HepG2 (cell line): ENCODE measurements around the gene CNTN4. TPM values are rescaled to one million over a fixed set of nuclear protein-coding genes. Genes with fewer than 3 reads are reported as not detected.

Experiments used
- ATAC-seq: fragments of 200-7000 bp; cut with Tn5 transposase; 3 replicates; pipeline ENCODE4 v1.9.1; 2020; ENCODE audit warnings: mild to moderate bottlenecking, moderate library complexity
- BruUV-seq: library from RNA; stranded (reverse); fragments of 400-500 nt; replicated peaks from 2 replicates; lab custom pipeline; 2021; lab: Mats Ljungman, UMichigan
- CTCF ChIA-PET: fragments of 300-600 bp; formaldehyde crosslinking; extraction: SDS; loops from one replicate; lab custom pipeline; 2021; ENCODE audit warnings: low total read pairs, inconsistent platforms, low intra/inter-chr PET ratio; lab: Yijun Ruan, JAX
- POLR2A ChIA-PET: fragments of 350-600 bp; sonication (Branson Sonifier 250); formaldehyde crosslinking; loops from one replicate; lab custom pipeline; 2020; ENCODE audit warnings: antibody characterized with exemption, inconsistent platforms; lab: Yijun Ruan, JAX
- DNase-seq: peaks from one replicate; pipeline ENCODE4 v3.0.0-alpha.2; 2015; ENCODE audit warnings: low spot score
- FAIRE-seq: peaks from 3 replicates; lab custom pipeline; 2011; peaks lifted over from hg19 to GRCh38; lab: Jason Lieb, UNC
- H2AFZ ChIP-seq: one replicate; pipeline ENCODE4 v1.6.1; 2011; ENCODE audit warnings: low read length, inconsistent platforms
- H3K27ac ChIP-seq: fragments of 300-600 bp; 3 replicates; pipeline ENCODE4 v1.8.0; 2011; ENCODE audit warnings: mixed run types, mild to moderate bottlenecking, mixed read lengths, low read length, inconsistent platforms; ENCODE audit not compliant: insufficient read depth; ENCODE audit errors: extremely low read length
- H3K27me3 ChIP-seq, 2 experiments: fragments of 200-600 bp in 1 of 2; 2 replicates in 1 of 2; 3 replicates in 1 of 2; pipeline versions ENCODE4 v1.6.0 to v1.8.0; 2011; ENCODE audit warnings: low read length in 2 of 2, mild to moderate bottlenecking in 2 of 2, moderate library complexity in 2 of 2, inconsistent platforms in 1 of 2; ENCODE audit not compliant: insufficient read depth in 2 of 2, control insufficient read depth in 1 of 2
- H3K36me3 ChIP-seq, 2 experiments: fragments of 200-600 bp in 1 of 2; replicated peaks in 1 of 2; 2 replicates in 1 of 2; 3 replicates in 1 of 2; pipeline versions ENCODE4 v1.5.1 to v1.8.0; 2011; ENCODE audit warnings: low read length in 2 of 2, inconsistent platforms in 1 of 2; ENCODE audit not compliant: insufficient read depth in 2 of 2, control insufficient read depth in 1 of 2
- H3K4me1 ChIP-seq: 2 replicates; pipeline ENCODE4 v1.5.1; 2012; ENCODE audit warnings: low read length, inconsistent platforms; ENCODE audit not compliant: insufficient read depth
- H3K4me2 ChIP-seq: 2 replicates; pipeline ENCODE4 v1.6.0; 2011; ENCODE audit warnings: low read depth, low read length, inconsistent platforms
- H3K4me3 ChIP-seq, 3 experiments: fragments of 200-600 bp in 1 of 3; sonication (generic), shearing (Covaris generic) in 1 of 3; replicated peaks in 1 of 3; 2 replicates each; pipeline ENCODE4 v1.5.1; 2011 to 2016; ENCODE audit warnings: low read length in 3 of 3, inconsistent platforms in 2 of 3, low read depth in 2 of 3, mild to moderate bottlenecking in 2 of 3, control low read depth in 1 of 3, mixed read lengths in 1 of 3; ENCODE audit not compliant: insufficient read depth in 1 of 3
- H3K79me2 ChIP-seq: one replicate; pipeline ENCODE4 v1.6.1; 2011; ENCODE audit warnings: low read length, inconsistent platforms; ENCODE audit not compliant: insufficient read depth
- H3K9ac ChIP-seq: 2 replicates; pipeline ENCODE4 v1.6.0; 2011; ENCODE audit warnings: mild to moderate bottlenecking, low read depth, low read length, inconsistent platforms; ENCODE audit not compliant: insufficient read depth
- H3K9me3 ChIP-seq: 2 replicates; pipeline ENCODE4 v1.5.1; 2012; ENCODE audit warnings: mild to moderate bottlenecking, low read length
- H4K20me1 ChIP-seq: 2 replicates; pipeline ENCODE4 v1.6.0; 2011; ENCODE audit warnings: inconsistent platforms, mild to moderate bottlenecking, low read length, moderate library complexity; ENCODE audit not compliant: insufficient read depth
- DR1 ChIP-seq: sonication (generic); formaldehyde crosslinking; IDR thresholded peaks from 2 replicates; pipeline ENCODE4 v1.8.0; 2021; ENCODE audit warnings: mild to moderate bottlenecking, missing genetic modification reagents, inconsistent platforms
- HOXA9 ChIP-seq: sonication (generic); formaldehyde crosslinking; IDR thresholded peaks from 2 replicates; pipeline ENCODE4 v1.8.1; 2022; ENCODE audit warnings: missing genetic modification reagents, mild to moderate bottlenecking, moderate library complexity, borderline replicate concordance
- MAZ ChIP-seq, 2 experiments: sonication (generic) in 1 of 2; formaldehyde crosslinking in 1 of 2; IDR thresholded peaks; 2 replicates each; pipeline versions ENCODE4 v1.5.0 to v1.6.1; 2012 to 2020; ENCODE audit warnings: low read depth in 2 of 2, mild to moderate bottlenecking in 2 of 2, borderline replicate concordance in 1 of 2, improper control_type of control experiment in 1 of 2, low read length in 1 of 2, missing genetic modification reagents in 1 of 2, moderate library complexity in 1 of 2
- MED13 ChIP-seq: sonication (generic); formaldehyde crosslinking; IDR thresholded peaks from 2 replicates; pipeline ENCODE4 v1.5.0; 2020; ENCODE audit warnings: missing genetic modification reagents
- MLLT10 ChIP-seq: sonication (generic); formaldehyde crosslinking; IDR thresholded peaks from 2 replicates; pipeline ENCODE4 v1.4.0; 2020; ENCODE audit warnings: missing genetic modification reagents
- NCOA5 ChIP-seq: sonication (generic); formaldehyde crosslinking; IDR thresholded peaks from 2 replicates; pipeline ENCODE4 v1.4.0; 2020; ENCODE audit warnings: missing genetic modification reagents
- NR2F1 ChIP-seq, 2 experiments: fragments of 450-650 bp in 1 of 2; formaldehyde crosslinking in 1 of 2; IDR thresholded peaks; 2 replicates each; pipeline versions ENCODE4 v1.5.0 to v1.6.1; 2016 to 2020; ENCODE audit warnings: mild to moderate bottlenecking in 1 of 2, missing compliant biosample characterization in 1 of 2, missing genetic modification reagents in 1 of 2, moderate library complexity in 1 of 2
- NR2F2 ChIP-seq: IDR thresholded peaks from 2 replicates; pipeline ENCODE4 v1.6.1; 2012; ENCODE audit warnings: low read depth, inconsistent platforms, borderline replicate concordance
- ZBTB38 ChIP-seq: sonication (generic); formaldehyde crosslinking; IDR thresholded peaks from 2 replicates; pipeline ENCODE4 v1.5.1; 2020; ENCODE audit warnings: mild to moderate bottlenecking, missing genetic modification reagents
- ZC3H4 ChIP-seq: sonication (generic); formaldehyde crosslinking; IDR thresholded peaks from 2 replicates; pipeline ENCODE4 v1.4.0; 2020; ENCODE audit warnings: missing genetic modification reagents, borderline replicate concordance
- ZNF136 ChIP-seq: sonication (generic); formaldehyde crosslinking; IDR thresholded peaks from 2 replicates; pipeline ENCODE4 v1.8.1; 2022; ENCODE audit warnings: low read depth, mild to moderate bottlenecking, moderate library complexity, missing genetic modification reagents
- ZNF33B ChIP-seq: sonication (generic); formaldehyde crosslinking; IDR thresholded peaks from 2 replicates; pipeline ENCODE4 v1.5.1; 2020; ENCODE audit warnings: mild to moderate bottlenecking, missing genetic modification reagents
- ZNF776 ChIP-seq: sonication (generic); formaldehyde crosslinking; IDR thresholded peaks from 2 replicates; pipeline ENCODE4 v1.4.0; 2020; ENCODE audit warnings: mild to moderate bottlenecking, missing genetic modification reagents
- ZNF780A ChIP-seq: sonication (generic); formaldehyde crosslinking; IDR thresholded peaks from 2 replicates; pipeline ENCODE4 v1.8.0; 2022; ENCODE audit warnings: mild to moderate bottlenecking, missing genetic modification reagents, moderate library complexity
- ZSCAN22 ChIP-seq: sonication (generic); formaldehyde crosslinking; IDR thresholded peaks from 2 replicates; pipeline ENCODE4 v1.4.0; 2020; ENCODE audit warnings: mild to moderate bottlenecking, missing genetic modification reagents
- WGBS: methylation state at CpG from one replicate; pipeline ENCODE4 v1.1.6; 2017; ENCODE audit warnings: low lambda C conversion rate; 5-methylcytosine and 5-hydroxymethylcytosine counted together
- in situ Hi-C: cut with HindIII; loops from 2 replicates; pipeline ENCODE4 v1.10.0; 2017; ENCODE audit warnings: low pct_unique_long_range_greater_than_20kb; ENCODE audit not compliant: extremely low pct_ligation_motif_present
- intact Hi-C: fragments of 100-400 bp; cut with micrococcal nuclease; formaldehyde crosslinking; loops from one replicate; pipeline ENCODE4 v1.10.0; 2022; ENCODE audit not compliant: unreplicated experiment
- polyA plus RNA-seq, 8 experiments: library from polyadenylated mRNA; depleted of rRNA in 3 of 8; stranded (reverse) in 7 of 8; unstranded in 1 of 8; fragments of >200 nt; fragmentation: Illumina TruSeq in 4 of 8; extraction: Trizol in 4 of 8; gene quantifications; 2 replicates each; pipeline versions ENCODE4 v1.2.1 to v1.2.3, GENCODE V29; 2011 to 2016; ENCODE audit warnings: low read depth in 4 of 8, missing spikeins in 1 of 8, mixed read lengths in 1 of 8; ENCODE audit not compliant: insufficient read depth in 1 of 8
- total RNA-seq, 5 experiments: library from RNA; depleted of rRNA; stranded (reverse); fragments of >200 nt; fragmentation: Illumina TruSeq; extraction: Trizol; gene quantifications; 2 replicates each; pipeline ENCODE4 v1.2.3, GENCODE V29; 2016; ENCODE audit warnings: low read depth in 1 of 5
- TF ChIP-seq, protein P1 (sequence below): sonication (generic); formaldehyde crosslinking; IDR thresholded peaks from 2 replicates; pipeline ENCODE4 v1.8.0; 2023; ENCODE audit warnings: mild to moderate bottlenecking, missing genetic modification reagents
- TF ChIP-seq, protein P2 (sequence below): sonication (generic); formaldehyde crosslinking; IDR thresholded peaks from 2 replicates; pipeline ENCODE4 v1.8.0; 2022; ENCODE audit warnings: mild to moderate bottlenecking, missing genetic modification reagents, moderate library complexity
- TF ChIP-seq, protein P3 (sequence below): sonication (generic); formaldehyde crosslinking; IDR thresholded peaks from 2 replicates; pipeline ENCODE4 v1.5.0; 2020; ENCODE audit warnings: missing genetic modification reagents, mild to moderate bottlenecking, borderline replicate concordance
- TF ChIP-seq, protein P4 (sequence below): sonication (generic); formaldehyde crosslinking; conservative IDR thresholded peaks from 2 replicates; pipeline ENCODE4 v1.4.0; 2020; ENCODE audit warnings: missing genetic modification reagents

The CNTN4 gene
- total and polyA plus RNA-seq, 2 of the 13 experiments (the other 11 are each of a cell fraction or from before 2014, with no cell fraction given), result 0.01 to 0.13 TPM

DNA sequence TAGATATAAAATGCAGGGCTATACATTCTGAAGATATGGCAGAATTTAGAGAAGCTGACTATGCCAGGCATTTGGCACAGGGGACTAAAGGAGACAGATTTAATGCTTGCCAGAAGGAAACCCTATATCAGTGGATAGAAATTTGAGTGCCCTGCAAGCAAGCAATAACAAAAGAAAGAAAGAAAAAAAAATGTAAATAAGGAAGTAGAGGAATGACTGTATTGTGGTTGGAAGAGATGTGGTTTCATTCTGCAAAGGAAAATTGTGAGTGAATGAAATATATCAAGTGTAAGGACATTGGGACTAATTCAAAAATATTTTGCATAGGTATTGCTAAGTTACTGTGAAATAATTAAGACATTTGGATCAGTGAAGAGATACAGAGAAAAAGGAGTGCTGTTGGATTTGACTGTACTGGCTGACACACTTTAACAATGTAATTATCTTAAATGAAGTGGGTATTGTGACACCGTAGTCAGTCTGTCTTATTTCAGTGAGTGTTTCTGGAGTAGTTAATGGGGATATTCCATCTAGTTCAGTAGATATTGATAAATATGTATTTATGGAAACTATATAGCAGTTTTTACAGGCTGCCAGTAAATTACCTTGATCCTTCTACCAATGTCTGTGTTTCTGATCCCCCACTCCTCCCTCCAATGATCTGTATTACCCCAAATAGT is 418.2 kb downstream of the CNTN4 start:
- H4K20me1 ChIP-seq, result no peaks in the 10 kb centered on the region
- H3K4me1 ChIP-seq, result no peaks in the 10 kb centered on the region
- DNase-seq, result no peak
- ChIA-PET POLR2A (no interaction called here), CTCF (no interaction called here)
- H2AFZ ChIP-seq, result no peak overlapping the region
- no peak for FAIRE-seq
- intact Hi-C loops, result no loop called here
- H3K4me3 ChIP-seq, result no peak overlapping the region
- H3K9me3 ChIP-seq, result no peaks in the 10 kb centered on the region
- H3K79me2 ChIP-seq, result no peaks in the 10 kb centered on the region
- WGBS, result 0% methylated on average over 1 of the region's 1 CpG
- H3K4me2 ChIP-seq, result no peak overlapping the region
- in situ Hi-C loops, result no loop called here
- TF ChIP-seq NCOA5, result no peak
- TF ChIP-seq ZNF780A, result no peak
- TF ChIP-seq MLLT10, result no peak
- TF ChIP-seq ZNF33B (CRISPR knock-in tag), result no peak
- no peak for TF ChIP-seq ZC3H4
- no peak for TF ChIP-seq ZSCAN22
- no peak for TF ChIP-seq NR2F1 (CRISPR knock-in tag; IDR thresholded peaks at IDR 0.05)
- no peak for TF ChIP-seq ZNF136 (CRISPR knock-in tag)
- TF ChIP-seq ZNF776 (CRISPR knock-in tag), result no peak
- TF ChIP-seq, protein P1, sequence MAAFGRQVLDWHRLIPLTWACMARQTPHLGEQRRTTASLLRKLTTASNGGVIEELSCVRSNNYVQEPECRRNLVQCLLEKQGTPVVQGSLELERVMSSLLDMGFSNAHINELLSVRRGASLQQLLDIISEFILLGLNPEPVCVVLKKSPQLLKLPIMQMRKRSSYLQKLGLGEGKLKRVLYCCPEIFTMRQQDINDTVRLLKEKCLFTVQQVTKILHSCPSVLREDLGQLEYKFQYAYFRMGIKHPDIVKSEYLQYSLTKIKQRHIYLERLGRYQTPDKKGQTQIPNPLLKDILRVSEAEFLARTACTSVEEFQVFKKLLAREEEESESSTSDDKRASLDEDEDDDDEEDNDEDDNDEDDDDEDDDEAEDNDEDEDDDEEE, result no peak
- TF ChIP-seq, protein P2, sequence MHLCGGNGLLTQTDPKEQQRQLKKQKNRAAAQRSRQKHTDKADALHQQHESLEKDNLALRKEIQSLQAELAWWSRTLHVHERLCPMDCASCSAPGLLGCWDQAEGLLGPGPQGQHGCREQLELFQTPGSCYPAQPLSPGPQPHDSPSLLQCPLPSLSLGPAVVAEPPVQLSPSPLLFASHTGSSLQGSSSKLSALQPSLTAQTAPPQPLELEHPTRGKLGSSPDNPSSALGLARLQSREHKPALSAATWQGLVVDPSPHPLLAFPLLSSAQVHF (CRISPR knock-in tag), result no peak
- TF ChIP-seq DR1, result no peak
- TF ChIP-seq, protein P3, sequence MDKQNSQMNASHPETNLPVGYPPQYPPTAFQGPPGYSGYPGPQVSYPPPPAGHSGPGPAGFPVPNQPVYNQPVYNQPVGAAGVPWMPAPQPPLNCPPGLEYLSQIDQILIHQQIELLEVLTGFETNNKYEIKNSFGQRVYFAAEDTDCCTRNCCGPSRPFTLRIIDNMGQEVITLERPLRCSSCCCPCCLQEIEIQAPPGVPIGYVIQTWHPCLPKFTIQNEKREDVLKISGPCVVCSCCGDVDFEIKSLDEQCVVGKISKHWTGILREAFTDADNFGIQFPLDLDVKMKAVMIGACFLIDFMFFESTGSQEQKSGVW, result no peak
- no peak for TF ChIP-seq HOXA9 (CRISPR knock-in tag)
- no peak for TF ChIP-seq MAZ (IDR thresholded peaks at IDR 0.05; ENCODE audit: borderline replicate concordance, low read depth, low read length)
- TF ChIP-seq MAZ (CRISPR knock-in tag; IDR thresholded peaks at IDR 0.05; ENCODE audit: low read depth), result no peak
- TF ChIP-seq NR2F2, result no peak
- TF ChIP-seq ZBTB38 (CRISPR knock-in tag), result no peak
- no peak for TF ChIP-seq MED13 (CRISPR knock-in tag)
- TF ChIP-seq, protein P4, sequence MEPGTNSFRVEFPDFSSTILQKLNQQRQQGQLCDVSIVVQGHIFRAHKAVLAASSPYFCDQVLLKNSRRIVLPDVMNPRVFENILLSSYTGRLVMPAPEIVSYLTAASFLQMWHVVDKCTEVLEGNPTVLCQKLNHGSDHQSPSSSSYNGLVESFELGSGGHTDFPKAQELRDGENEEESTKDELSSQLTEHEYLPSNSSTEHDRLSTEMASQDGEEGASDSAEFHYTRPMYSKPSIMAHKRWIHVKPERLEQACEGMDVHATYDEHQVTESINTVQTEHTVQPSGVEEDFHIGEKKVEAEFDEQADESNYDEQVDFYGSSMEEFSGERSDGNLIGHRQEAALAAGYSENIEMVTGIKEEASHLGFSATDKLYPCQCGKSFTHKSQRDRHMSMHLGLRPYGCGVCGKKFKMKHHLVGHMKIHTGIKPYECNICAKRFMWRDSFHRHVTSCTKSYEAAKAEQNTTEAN (CRISPR knock-in tag), result no peak
- H3K27me3 ChIP-seq, result no peaks in the 10 kb centered on the region
- no peak overlapping the region for H3K9ac ChIP-seq
- no peak overlapping the region for H3K27ac ChIP-seq
- ATAC-seq, result no peak
- BruUV-seq, result no TSS peak
- no peaks in the 10 kb centered on the region for H3K36me3 ChIP-seq
